NCI-H1092 (cell line): Measurements from ENCODE around the gene SDK1.
"Not testable (repeated sequence)": the region's sequence is repeated elsewhere in the genome, so short reads cannot be mapped to it uniquely, and the experiment has no call there.

Experiments used
- DNase-seq: peaks from one replicate; lab custom pipeline; 2025; lab: John Stamatoyannopoulos, UW

Gene SDK1

DNA sequence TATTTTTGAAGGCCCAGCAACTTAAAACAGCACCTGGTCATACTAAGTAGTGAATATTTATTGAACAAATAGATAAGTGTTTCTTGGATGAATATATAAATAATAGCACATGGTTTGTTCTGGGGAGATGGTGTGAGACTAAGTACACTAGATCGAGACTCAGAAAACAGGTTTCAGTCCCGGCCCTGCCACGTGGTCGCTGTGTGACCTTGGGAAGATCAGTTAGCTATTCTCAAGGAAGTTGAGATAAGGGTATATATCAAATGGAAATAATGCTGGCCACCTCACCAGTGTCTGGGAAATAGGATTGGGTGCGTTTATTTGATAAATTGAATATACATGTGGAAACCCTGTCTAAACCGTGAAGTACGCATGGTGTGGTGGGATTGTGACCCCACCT is 354.6 kb downstream of the SDK1 start:
- DNase-seq, result no peak

GRCh38 chr7:3657206-3657605 is 356.2 kb downstream of the SDK1 start:
- DNase-seq, result no peak

- no peak for DNase-seq
Measured at GRCh38 chr7:3668743-3669142, 367.7 kb downstream of the SDK1 start.

DNA sequence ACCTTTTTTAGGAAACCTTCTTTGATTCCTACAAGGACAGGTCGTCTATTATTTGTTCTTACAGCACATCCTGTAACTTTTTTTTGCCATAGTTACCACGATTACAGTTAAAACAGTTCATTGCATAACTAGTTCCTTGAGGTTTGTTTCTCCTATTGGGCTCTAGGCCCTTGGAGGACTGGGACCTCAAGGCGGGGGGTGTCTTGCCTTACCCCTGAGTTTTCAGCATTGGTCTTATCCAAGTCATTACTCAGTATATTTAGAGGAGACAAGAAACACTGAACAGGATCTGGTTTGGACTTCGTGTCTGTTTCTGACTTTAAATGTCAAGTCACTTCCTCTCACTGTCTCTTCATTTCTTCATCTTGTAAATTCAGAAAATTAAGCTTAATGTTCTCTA is 369.8 kb downstream of the SDK1 start:
- DNase-seq, result no peak

- DNase-seq, result no peak
Measured at GRCh38 chr7:3673524-3673923, 372.5 kb downstream of the SDK1 start.

- no peak for DNase-seq
Measured at GRCh38 chr7:3678314-3678810, 377.3 kb downstream of the SDK1 start.

DNA sequence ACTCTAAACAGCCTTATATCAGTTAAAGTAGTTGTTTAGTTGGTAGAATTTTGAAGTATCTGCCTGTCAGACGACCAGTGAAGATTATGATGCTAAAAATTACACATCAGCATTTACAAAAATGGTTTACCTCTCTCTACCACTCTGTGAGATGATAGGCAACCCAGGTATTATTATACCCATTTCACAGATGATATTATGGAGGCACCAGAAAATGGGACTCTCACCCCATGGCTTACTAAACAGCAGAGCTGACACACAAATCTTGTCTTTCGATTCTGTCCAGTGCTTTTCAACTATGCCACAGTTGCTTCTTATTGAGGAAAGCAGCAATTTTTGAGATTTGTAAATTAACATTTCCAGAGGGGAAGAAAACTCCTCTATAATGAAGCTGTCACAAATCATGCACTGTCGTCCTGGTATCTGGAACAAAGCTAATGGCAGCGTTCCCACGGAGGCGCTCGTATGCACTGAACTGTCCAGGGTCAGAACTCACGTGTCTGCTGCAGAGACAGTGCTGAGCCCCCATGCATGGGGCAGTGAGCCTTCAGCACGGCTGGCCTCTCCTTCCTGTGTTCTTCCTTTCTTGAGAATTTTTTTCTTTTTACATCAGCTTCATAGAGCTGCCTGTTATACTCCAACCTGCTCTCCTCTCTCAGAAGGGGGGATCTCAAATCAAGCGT is 381.1 kb downstream of the SDK1 start:
- DNase-seq, result no peak

GRCh38 chr7:3683546-3684539 is 382.8 kb downstream of the SDK1 start:
- DNase-seq, result no peak

GRCh38 chr7:3688071-3688470 is 387.0 kb downstream of the SDK1 start:
- no peak for DNase-seq

DNA sequence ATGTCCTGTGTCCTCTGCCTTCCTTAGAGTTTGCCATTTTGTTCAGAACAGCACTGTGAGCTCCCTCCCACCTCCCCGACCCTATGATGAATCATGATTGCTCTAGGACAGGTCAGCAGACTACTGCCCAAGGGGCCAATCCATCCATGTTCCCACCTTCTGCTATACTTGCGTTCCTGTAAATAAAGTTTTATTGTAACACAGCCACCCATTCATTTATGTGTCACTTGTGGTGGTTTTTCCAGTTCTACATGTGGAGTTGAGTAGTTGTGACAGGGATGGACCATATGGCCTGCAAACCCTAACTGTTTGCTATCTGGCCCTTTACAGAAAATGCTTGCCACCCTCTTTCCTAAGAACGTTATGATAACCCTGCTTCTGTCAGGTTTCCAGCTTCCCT is 387.8 kb downstream of the SDK1 start:
- no peak for DNase-seq

- DNase-seq, result no peak
Measured at GRCh38 chr7:3691478-3692158, 390.6 kb downstream of the SDK1 start.

GRCh38 chr7:3695602-3696001 is 394.6 kb downstream of the SDK1 start:
- no peak for DNase-seq

- DNase-seq, result no peak
Measured at GRCh38 chr7:3696113-3696512, 395.1 kb downstream of the SDK1 start.

GRCh38 chr7:3697472-3697871 is 396.4 kb downstream of the SDK1 start:
- no peak for DNase-seq

DNA sequence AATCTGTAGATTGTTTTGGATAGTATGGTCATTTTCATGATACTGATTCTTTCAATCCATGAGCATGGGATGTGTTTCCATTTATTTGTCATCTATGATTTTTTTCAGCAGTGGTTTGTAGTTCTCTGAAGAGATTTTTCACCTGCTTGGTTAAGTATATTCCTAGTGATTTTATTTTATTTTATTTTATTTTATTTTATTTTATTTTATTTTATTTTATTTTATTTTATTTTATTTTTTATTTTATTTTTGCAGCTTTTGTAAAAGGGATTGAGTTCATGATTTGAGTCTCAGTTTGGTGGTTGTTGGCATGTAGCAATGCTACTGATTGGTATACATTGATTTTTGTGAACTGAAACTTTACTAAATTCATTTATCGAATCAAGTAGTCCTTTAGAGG is 404.2 kb downstream of the SDK1 start:
- no peak for DNase-seq

DNA sequence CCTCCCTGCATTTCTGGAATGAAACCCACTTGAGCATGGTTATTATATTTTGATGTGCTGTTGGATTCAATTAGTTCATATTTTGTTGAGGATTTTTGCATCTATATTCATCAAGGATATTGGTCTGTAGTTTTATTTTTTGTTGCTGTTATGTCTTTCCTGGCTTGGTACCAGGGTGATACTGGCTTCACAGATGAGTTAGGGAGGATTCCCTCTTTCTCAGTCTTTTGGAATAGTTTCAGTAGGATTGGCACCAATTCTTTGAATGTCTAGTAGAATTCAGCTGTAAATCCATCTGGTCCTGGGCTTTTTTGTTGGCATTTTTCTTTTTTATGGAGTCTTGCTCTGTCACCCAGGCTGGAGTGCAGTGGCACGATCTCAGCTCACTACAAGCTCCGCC is 405.0 kb downstream of the SDK1 start:
- not testable (repeated sequence) for DNase-seq

DNA sequence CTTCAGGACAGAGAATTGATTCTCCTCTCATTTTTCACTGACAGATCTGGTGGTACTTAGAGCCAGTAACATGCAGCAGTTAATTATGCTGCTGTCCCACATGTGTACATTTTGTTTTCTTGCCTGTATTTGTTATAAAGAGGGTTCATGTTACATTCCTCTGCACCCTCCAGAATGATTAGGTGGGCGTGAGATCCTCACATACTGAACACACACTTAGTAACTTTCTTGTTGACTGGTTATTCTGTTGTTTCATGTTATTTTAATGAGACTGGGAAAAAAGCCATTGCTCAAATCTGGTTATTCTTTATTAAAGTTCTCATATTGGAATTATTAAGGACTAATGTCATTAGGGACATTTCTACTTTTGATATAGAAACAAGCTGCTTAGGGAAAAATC is 409.1 kb downstream of the SDK1 start:
- no peak for DNase-seq

DNA sequence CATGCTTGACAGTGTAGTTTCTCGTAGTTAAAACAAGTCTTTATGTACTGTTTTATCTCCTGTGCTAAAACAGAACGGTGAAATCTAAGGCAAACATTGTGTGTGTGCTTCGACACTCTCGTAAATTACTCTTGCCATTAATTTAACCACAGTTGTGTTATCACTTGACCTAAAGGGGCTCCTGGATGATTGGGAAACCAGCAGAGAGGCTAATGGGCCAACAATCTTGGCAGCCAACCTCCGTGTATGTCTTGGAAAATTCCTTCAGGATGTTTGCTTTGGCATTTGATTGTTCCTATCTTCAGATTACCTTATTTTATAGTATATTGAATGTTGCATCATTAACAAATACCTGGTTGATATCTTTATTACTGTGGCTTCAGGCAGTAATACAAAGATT is 409.5 kb downstream of the SDK1 start:
- no peak for DNase-seq

DNA sequence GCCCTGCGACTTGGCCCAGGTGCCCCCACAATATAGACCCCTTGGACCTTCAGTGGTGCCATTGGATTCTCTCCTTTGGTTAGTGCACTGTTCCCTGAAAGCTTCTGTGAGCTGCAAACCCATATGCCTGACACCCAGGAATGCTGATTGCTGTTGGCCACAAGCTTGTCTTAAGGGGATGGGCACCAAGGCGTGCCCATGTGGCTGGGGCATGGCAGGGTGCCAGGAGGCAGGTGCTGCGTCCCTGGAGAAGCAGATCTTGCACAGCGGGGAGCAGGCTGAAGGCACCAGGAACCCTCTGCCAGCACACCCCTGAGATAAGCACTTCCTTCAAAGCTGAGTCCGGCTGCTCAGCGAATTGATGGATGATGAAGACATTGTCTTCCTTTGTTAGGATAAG is 411.8 kb downstream of the SDK1 start:
- DNase-seq, result no peak

DNA sequence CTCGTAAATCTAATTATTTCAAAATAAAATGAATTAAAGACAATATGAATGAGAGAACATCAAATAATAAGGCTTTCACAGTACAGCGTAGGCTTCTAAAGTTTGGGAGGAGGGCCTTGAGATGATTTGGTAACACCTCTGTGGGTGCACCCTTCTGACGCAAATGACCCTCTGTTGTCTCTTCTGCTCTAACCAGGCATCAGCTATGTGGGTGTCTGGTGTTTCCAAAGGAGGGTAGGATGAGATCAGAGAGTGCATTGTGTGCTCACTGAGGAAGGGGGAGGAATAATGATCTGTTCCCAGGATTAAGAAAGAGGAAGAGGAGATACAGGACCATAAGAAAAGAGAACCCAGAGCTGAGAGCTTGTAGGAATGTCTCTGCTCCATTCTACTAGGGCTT is 420.4 kb downstream of the SDK1 start:
- no peak for DNase-seq

DNA sequence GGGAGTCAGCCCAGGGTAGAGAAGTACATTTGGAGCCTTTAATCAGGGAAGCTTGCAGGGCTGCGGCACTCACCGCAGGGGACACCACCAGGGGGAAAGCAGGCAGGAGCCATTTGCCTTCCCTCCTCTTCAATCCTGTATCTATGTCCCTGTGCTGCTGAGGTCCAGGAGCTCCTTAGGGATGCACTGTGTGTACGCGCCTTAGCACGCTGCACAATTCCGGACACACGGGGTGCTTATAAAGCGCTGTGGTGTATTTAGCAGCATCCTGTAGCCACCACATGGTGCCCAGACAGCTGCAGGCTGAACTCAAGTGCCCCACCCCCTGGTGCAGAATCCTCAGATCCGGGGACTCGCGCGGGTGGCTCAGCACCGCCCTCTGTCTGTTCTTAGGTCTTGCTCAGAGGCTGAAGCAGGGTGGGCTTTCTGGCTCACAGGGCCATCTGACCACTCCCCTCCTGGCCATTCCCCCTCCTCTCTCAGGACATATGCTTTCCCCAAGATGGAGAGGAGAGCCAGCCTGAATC is 421.4 kb downstream of the SDK1 start:
- peak; percentile 10 for DNase-seq
